Parathyroid adenoma (tissue), 2 donors: Measurements from ENCODE around the gene PLA2R1.

Experiments used
- H2AFZ ChIP-seq: fragments of 300-600 bp; sonication (generic); one replicate; pipeline ENCODE4 v1.7.0; 2017; ENCODE audit warnings: antibody characterized with exemption, mild to moderate bottlenecking
- H3K27ac ChIP-seq: fragments of 300-600 bp; sonication (generic); one replicate; pipeline ENCODE4 v1.7.0; 2017
- H3K27me3 ChIP-seq: fragments of 300-600 bp; sonication (generic); one replicate; pipeline ENCODE4 v1.7.0; 2017; ENCODE audit warnings: low read length; ENCODE audit not compliant: control insufficient read depth, insufficient read depth
- H3K36me3 ChIP-seq: fragments of 300-600 bp; sonication (generic); one replicate; pipeline ENCODE4 v1.7.0; 2017; ENCODE audit warnings: low read length; ENCODE audit not compliant: control insufficient read depth, insufficient read depth
- H3K4me1 ChIP-seq: fragments of 300-600 bp; sonication (generic); one replicate; pipeline ENCODE4 v1.7.0; 2017; ENCODE audit warnings: control low read depth
- H3K4me2 ChIP-seq: fragments of 300-600 bp; sonication (generic); one replicate; pipeline ENCODE4 v1.7.0; 2017; ENCODE audit warnings: low read length
- H3K4me3 ChIP-seq: fragments of 300-600 bp; sonication (generic); one replicate; pipeline ENCODE4 v1.7.0; 2017; ENCODE audit warnings: low read depth, low read length
- H3K79me2 ChIP-seq: fragments of 300-600 bp; sonication (generic); one replicate; pipeline ENCODE4 v1.7.0; 2017; ENCODE audit warnings: control low read depth
- H3K9ac ChIP-seq: fragments of 300-600 bp; sonication (generic); one replicate; pipeline ENCODE4 v1.7.0; 2017; ENCODE audit warnings: mild to moderate bottlenecking
- H3K9me3 ChIP-seq: fragments of 300-600 bp; sonication (generic); one replicate; pipeline ENCODE4 v1.7.0; 2017; ENCODE audit warnings: low read length; ENCODE audit not compliant: control insufficient read depth
- CTCF ChIP-seq: fragments of 300-600 bp; sonication (generic); IDR thresholded peaks from one replicate; pipeline ENCODE4 v1.7.0; 2017; ENCODE audit warnings: antibody characterized with exemption, mild to moderate bottlenecking
- donor health status: primary hyperparathyroidism.

Gene PLA2R1

GRCh38 chr2:160108646-160109045 lies 46.2 kb upstream of the PLA2R1 start:
- Histone ChIP-seq H3K36me3 (no peaks in the 10 kb centered on the region), H3K4me2 (no peak overlapping the region), H2AFZ (no peak overlapping the region), H3K27ac (no peak overlapping the region), H3K4me1 (peaks cover 3% of the 10 kb centered on the region), H3K9ac (no peak overlapping the region), H3K9me3 (no peaks in the 10 kb centered on the region), H3K79me2 (no peaks in the 10 kb centered on the region), H3K4me3 (no peak overlapping the region), H3K27me3 (no peaks in the 10 kb centered on the region)
- TF ChIP-seq CTCF, result no peak

- no peaks in the 10 kb centered on the region for H3K36me3 ChIP-seq
- H3K4me3 ChIP-seq, result no peak overlapping the region
- H3K79me2 ChIP-seq, result no peaks in the 10 kb centered on the region
- no peaks in the 10 kb centered on the region for H3K4me1 ChIP-seq
- H2AFZ ChIP-seq, result no peak overlapping the region
- no peak for TF ChIP-seq CTCF
- H3K9ac ChIP-seq, result no peak overlapping the region
- no peaks in the 10 kb centered on the region for H3K9me3 ChIP-seq
- H3K27ac ChIP-seq, result no peak overlapping the region
- no peak overlapping the region for H3K4me2 ChIP-seq
- H3K27me3 ChIP-seq, result no peaks in the 10 kb centered on the region
Measured at GRCh38 chr2:160105366-160105765, 43.0 kb upstream of the PLA2R1 start.

GRCh38 chr2:160104115-160104514 lies 41.7 kb upstream of the PLA2R1 start:
- Histone ChIP-seq H3K27ac (no peak overlapping the region), H3K36me3 (no peaks in the 10 kb centered on the region), H3K4me3 (no peak overlapping the region)

GRCh38 chr2:160097326-160097725 lies 34.9 kb upstream of the PLA2R1 start:
- Histone ChIP-seq H3K9me3 (no peaks in the 10 kb centered on the region), H3K36me3 (no peaks in the 10 kb centered on the region), H3K27ac (no peak overlapping the region)

More at GRCh38 chr2:160104115-160104514, 41.7 kb upstream of the PLA2R1 start:
- Histone ChIP-seq H3K4me1 (no peaks in the 10 kb centered on the region), H3K9ac (no peak overlapping the region), H3K27me3 (no peaks in the 10 kb centered on the region), H3K9me3 (no peaks in the 10 kb centered on the region), H3K79me2 (no peaks in the 10 kb centered on the region), H2AFZ (no peak overlapping the region), H3K4me2 (no peak overlapping the region)
- no peak for TF ChIP-seq CTCF

More at GRCh38 chr2:160097326-160097725, 34.9 kb upstream of the PLA2R1 start:
- no peak overlapping the region for H3K9ac ChIP-seq
- H3K79me2 ChIP-seq, result no peaks in the 10 kb centered on the region
- no peak for TF ChIP-seq CTCF
- no peaks in the 10 kb centered on the region for H3K4me1 ChIP-seq
- H2AFZ ChIP-seq, result no peak overlapping the region
- H3K4me2 ChIP-seq, result no peak overlapping the region
- no peak overlapping the region for H3K4me3 ChIP-seq
- no peaks in the 10 kb centered on the region for H3K27me3 ChIP-seq
